Stimulated activated naive CD8-positive, alpha-beta T cell treated with anti-CD3 and anti-CD28 coated beads, Interleukin-15, amount 100 ng/mL, for 72 hours (primary cell): Measurements from ENCODE around the gene PTPN11.

Experiments used
- ATAC-seq: fragments of 150-1000 bp; cut with Tn5 transposase; 2 replicates; pipeline ENCODE4 v1.10.0; 2021; ENCODE audit warnings: mild to moderate bottlenecking, moderate library complexity
- DNase-seq, 2 donors: peaks; one replicate each; pipeline ENCODE4 v3.0.0; 2021 to 2022
- H3K27ac Mint-ChIP-seq, 2 donors: one replicate each; pipeline ENCODE4 v1.8.0; 2022; ENCODE audit warnings: mild to moderate bottlenecking in 2 of 2, mixed read lengths in 2 of 2, moderate library complexity in 2 of 2
- H3K27me3 Mint-ChIP-seq: one replicate; pipeline ENCODE4 v1.8.0; 2022; ENCODE audit warnings: mixed read lengths
- H3K4me1 Mint-ChIP-seq: one replicate; pipeline ENCODE4 v1.8.0; 2022; ENCODE audit warnings: mild to moderate bottlenecking, mixed read lengths
- H3K4me3 Mint-ChIP-seq, 2 donors: one replicate each; pipeline ENCODE4 v1.8.0; 2022; ENCODE audit warnings: mild to moderate bottlenecking in 2 of 2, mixed read lengths in 2 of 2, moderate library complexity in 1 of 2
- H3K9me3 Mint-ChIP-seq, 2 donors: one replicate each; pipeline ENCODE4 v1.8.0; 2022; ENCODE audit warnings: mixed read lengths in 2 of 2

The PTPN11 gene

DNA sequence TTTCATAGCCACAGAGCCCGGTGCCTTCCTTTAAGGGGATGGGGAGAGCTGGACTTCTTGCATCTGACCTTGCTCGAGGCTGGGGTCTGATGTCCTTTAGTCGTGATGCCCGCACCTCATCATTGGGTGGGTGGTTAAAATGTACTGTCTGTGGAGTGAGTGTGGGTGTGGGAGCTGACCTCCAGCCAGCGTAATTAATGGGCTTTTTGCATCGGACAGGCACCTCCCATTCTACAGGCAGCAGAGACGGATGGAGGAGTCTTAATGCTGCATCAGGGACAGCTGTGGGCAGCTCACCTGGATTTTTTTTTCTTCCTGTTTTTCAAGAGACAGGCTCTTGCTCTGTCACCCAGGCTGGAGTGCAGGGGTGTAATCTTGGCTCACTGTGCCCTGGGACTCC, 114.8 kb downstream of the PTPN11 start:
- Mint-ChIP-seq H3K4me3 (no peak overlapping the region), H3K4me1 (no peaks in the 10 kb centered on the region), H3K9me3 (no peaks in the 10 kb centered on the region), H3K27me3 (no peaks in the 10 kb centered on the region), H3K27ac (no peak overlapping the region)
- DNase-seq, result no peak
- ATAC-seq, result no peak

- Mint-ChIP-seq H3K27ac (no peak overlapping the region), H3K27me3 (no peaks in the 10 kb centered on the region), H3K9me3 (no peaks in the 10 kb centered on the region), H3K4me1 (no peaks in the 10 kb centered on the region), H3K4me3 (no peak overlapping the region)
- no peak for DNase-seq
- no peak for ATAC-seq
These were observed 116.3 kb downstream of the PTPN11 start for GRCh38 chr12:112535017-112535416.

- H3K4me1 Mint-ChIP-seq, result no peaks in the 10 kb centered on the region
- no peak for DNase-seq
- no peak overlapping the region for H3K27ac Mint-ChIP-seq
These were observed 117.1 kb downstream of the PTPN11 start for GRCh38 chr12:112535637-112536366.

DNA sequence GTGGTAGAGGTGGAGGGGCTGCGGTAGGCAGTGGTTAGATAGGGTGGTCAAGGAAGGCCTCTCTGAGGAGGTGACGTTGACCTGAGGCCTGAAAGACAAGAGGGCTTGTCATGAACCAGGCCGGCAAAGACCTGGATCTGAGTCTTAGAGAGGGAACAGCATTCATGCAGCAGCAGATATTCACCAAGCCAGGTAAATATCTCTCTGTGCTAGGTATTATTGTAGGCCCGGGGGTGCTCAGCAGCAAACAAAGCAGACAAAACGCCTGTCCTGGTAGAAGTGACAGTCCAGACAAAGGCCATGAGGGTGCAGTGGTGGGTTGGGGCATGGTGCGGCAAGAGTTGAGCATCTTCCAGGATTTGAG, 117.6 kb downstream of the PTPN11 start:
- no peaks in the 10 kb centered on the region for H3K9me3 Mint-ChIP-seq
- ATAC-seq (no peak), DNase-seq (no peak)
- H3K27me3 Mint-ChIP-seq, result no peaks in the 10 kb centered on the region
- H3K4me1 Mint-ChIP-seq, result no peaks in the 10 kb centered on the region
- H3K27ac Mint-ChIP-seq, result no peak overlapping the region
- no peak overlapping the region for H3K4me3 Mint-ChIP-seq

More at GRCh38 chr12:112535637-112536366, 117.1 kb downstream of the PTPN11 start:
- ATAC-seq, result no peak
- no peaks in the 10 kb centered on the region for H3K27me3 Mint-ChIP-seq
- H3K9me3 Mint-ChIP-seq, result no peaks in the 10 kb centered on the region
- no peak overlapping the region for H3K4me3 Mint-ChIP-seq

DNA sequence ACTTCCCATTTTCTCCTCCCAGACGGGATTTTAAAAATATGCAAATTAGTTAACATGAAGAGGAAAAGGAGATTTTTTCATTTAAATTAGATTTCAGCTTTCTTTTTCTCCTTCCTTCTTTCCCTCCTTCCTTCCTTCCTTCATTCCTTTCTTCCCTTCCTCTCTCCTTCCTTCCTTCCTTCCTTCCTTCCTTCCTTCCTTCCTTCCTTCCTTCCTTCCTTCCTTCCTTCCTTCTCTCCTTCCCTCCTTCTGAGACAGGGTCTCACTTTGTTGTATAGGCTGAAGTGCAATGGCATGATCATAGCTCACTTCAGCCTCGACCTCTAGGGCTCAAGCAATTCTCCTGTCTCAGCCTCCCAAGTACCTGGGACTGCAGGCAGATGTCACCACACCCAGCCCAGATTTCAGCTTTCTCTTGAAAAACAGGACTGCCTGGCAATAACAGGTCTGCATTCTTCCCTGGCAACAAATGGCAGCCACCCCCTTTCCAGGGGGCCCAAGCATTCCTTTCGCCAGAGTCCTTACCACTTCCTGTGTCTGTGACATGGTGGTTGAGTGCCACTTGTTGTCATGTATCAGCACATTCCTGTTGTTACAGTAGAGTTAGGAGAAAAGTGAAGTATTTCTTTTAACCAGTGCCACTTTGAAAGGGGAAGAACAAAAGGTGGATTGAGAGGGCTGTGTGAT, 119.1 kb downstream of the PTPN11 start:
- no peaks in the 10 kb centered on the region for H3K9me3 Mint-ChIP-seq
- ATAC-seq (no peak), DNase-seq (no peak)
- no peaks in the 10 kb centered on the region for H3K4me1 Mint-ChIP-seq
- H3K27ac Mint-ChIP-seq, result no peak overlapping the region
- no peak overlapping the region for H3K4me3 Mint-ChIP-seq
- H3K27me3 Mint-ChIP-seq, result no peaks in the 10 kb centered on the region

- no peaks in the 10 kb centered on the region for H3K9me3 Mint-ChIP-seq
- DNase-seq, result no peak
- no peak for ATAC-seq
These were observed 120.0 kb downstream of the PTPN11 start for GRCh38 chr12:112538740-112539139.

DNA sequence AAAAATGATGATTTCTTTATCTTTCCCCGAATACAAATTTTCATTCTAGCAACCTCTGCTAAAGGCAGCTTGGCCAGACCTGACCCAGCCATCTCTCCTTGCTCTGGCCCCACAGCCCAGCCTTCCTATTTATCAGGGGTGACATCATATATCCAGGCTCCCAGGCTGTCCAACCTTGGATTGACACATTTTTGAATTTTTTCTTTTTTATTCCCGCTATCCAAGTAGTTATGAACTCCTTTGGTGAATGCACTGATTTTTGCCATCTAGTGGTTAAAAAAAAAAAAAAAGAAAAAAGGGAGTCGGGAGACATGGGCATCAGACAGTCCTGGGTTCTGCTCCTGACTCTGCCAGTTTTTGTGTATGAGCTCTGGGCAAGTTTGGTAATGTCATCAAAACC, 120.5 kb downstream of the PTPN11 start:
- ATAC-seq (no peak), DNase-seq (no peak)
- H3K27ac Mint-ChIP-seq, result no peak overlapping the region
- H3K9me3 Mint-ChIP-seq, result no peaks in the 10 kb centered on the region
- no peak overlapping the region for H3K4me3 Mint-ChIP-seq
- no peaks in the 10 kb centered on the region for H3K4me1 Mint-ChIP-seq
- peaks cover 9% of the 10 kb centered on the region for H3K27me3 Mint-ChIP-seq

More at GRCh38 chr12:112538740-112539139, 120.0 kb downstream of the PTPN11 start:
- H3K27me3 Mint-ChIP-seq, result peaks cover 6% of the 10 kb centered on the region
- H3K27ac Mint-ChIP-seq, result no peak overlapping the region
- no peaks in the 10 kb centered on the region for H3K4me1 Mint-ChIP-seq
- H3K4me3 Mint-ChIP-seq, result no peak overlapping the region

GRCh38 chr12:112540021-112540420, 121.3 kb downstream of the PTPN11 start:
- H3K27me3 Mint-ChIP-seq, result peaks cover 9% of the 10 kb centered on the region
- DNase-seq, result no peak
- H3K27ac Mint-ChIP-seq, result no peak overlapping the region
- H3K4me3 Mint-ChIP-seq, result no peak overlapping the region
- no peaks in the 10 kb centered on the region for H3K4me1 Mint-ChIP-seq
- no peak for ATAC-seq
- no peaks in the 10 kb centered on the region for H3K9me3 Mint-ChIP-seq

DNA sequence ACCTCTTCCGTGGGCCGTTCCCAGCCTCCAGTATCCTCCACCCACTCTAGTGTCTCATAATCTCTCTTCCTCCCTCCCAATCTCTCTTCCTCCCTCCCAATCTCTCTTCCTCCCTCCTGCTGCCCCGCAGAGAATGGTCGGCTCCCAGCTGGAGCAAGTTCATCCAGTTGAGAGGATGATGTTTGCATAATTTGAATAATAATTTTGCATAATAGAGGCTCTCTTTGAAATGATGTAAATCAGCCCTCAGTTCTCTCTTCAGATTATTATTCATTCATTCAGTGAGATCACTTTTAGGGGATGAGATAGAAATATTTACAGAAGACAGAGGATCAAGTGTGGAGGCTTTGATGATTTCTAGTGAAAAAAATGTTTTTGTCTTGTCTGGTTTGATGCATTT, 125.0 kb downstream of the PTPN11 start:
- no peak for ATAC-seq
- Mint-ChIP-seq H3K27ac (no peak overlapping the region), H3K27me3 (peaks cover 23% of the 10 kb centered on the region), H3K4me3 (no peak overlapping the region), H3K4me1 (no peaks in the 10 kb centered on the region), H3K9me3 (no peaks in the 10 kb centered on the region)
- no peak for DNase-seq

GRCh38 chr12:112546339-112546738, 127.6 kb downstream of the PTPN11 start:
- no peak for DNase-seq
- Mint-ChIP-seq H3K9me3 (no peaks in the 10 kb centered on the region), H3K4me1 (no peaks in the 10 kb centered on the region), H3K4me3 (no peak overlapping the region), H3K27me3 (peaks cover 23% of the 10 kb centered on the region), H3K27ac (no peak overlapping the region)
- no peak for ATAC-seq

GRCh38 chr12:112546996-112547395, 128.2 kb downstream of the PTPN11 start:
- DNase-seq (no peak), ATAC-seq (no peak)
- H3K4me3 Mint-ChIP-seq, result no peak overlapping the region
- H3K4me1 Mint-ChIP-seq, result no peaks in the 10 kb centered on the region
- peaks cover 29% of the 10 kb centered on the region for H3K27me3 Mint-ChIP-seq
- H3K9me3 Mint-ChIP-seq, result no peaks in the 10 kb centered on the region
- H3K27ac Mint-ChIP-seq, result no peak overlapping the region

DNA sequence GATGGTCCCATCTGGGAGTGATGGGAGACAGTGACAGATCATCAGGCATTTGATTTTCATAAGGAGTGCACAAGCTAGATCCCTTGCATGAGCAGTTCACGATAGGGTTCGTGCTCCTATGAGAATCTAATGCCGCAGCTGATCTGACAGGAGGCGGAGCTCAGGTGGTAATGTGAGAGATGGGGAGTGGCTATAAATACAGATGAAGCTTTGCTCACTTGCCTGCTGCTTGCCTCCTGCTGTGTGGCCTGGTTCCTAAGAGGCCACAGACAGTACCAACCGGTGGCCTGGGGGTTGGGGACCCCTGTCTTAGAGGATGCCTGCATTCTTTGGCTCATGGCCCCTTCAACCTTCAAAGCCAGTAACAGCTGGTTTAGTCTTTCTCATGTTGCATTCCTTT, 130.3 kb downstream of the PTPN11 start:
- ATAC-seq (no peak), DNase-seq (no peak)
- H3K27ac Mint-ChIP-seq, result no peak overlapping the region
- H3K27me3 Mint-ChIP-seq, result peaks cover 21% of the 10 kb centered on the region
- H3K4me3 Mint-ChIP-seq, result no peak overlapping the region
- peaks cover 0 to 7% of the 10 kb centered on the region in 2 donors for H3K9me3 Mint-ChIP-seq
- no peaks in the 10 kb centered on the region for H3K4me1 Mint-ChIP-seq

DNA sequence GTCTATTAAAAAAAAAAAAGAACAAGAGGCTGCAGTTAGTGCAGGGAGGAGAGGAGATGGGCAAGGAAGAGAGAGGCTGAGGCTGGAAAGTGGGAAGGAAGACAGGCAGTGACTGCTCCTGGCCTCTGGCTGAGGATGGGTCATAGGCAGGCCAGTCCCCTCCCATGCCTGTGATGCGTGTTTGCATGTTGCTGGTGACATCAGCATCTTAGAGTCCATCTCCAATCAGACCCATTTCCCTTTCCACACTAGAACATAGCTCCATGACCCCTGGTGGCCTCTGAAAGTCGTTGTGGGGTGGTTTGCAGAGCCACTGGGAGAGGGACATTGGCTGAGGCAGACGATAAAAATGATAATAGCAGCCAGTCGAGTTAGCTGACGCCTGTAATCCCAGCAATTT, 132.9 kb downstream of the PTPN11 start:
- no peak for ATAC-seq
- H3K4me3 Mint-ChIP-seq, result no peak overlapping the region
- peaks cover 24% of the 10 kb centered on the region for H3K27me3 Mint-ChIP-seq

GRCh38 chr12:112555621-112556233, 137.0 kb downstream of the PTPN11 start:
- Mint-ChIP-seq H3K27me3 (peaks cover 16% of the 10 kb centered on the region), H3K4me3 (no peak overlapping the region), H3K4me1 (no peaks in the 10 kb centered on the region), H3K27ac (no peak overlapping the region), H3K9me3 (peaks cover 0 to 7% of the 10 kb centered on the region in 2 donors)
- no peak for DNase-seq
- ATAC-seq, result no peak

More for the DNA sequence above, 132.9 kb downstream of the PTPN11 start:
- H3K9me3 Mint-ChIP-seq, result peaks cover 0 to 7% of the 10 kb centered on the region in 2 donors
- H3K27ac Mint-ChIP-seq, result no peak overlapping the region
- DNase-seq, result no peak
- no peaks in the 10 kb centered on the region for H3K4me1 Mint-ChIP-seq

DNA sequence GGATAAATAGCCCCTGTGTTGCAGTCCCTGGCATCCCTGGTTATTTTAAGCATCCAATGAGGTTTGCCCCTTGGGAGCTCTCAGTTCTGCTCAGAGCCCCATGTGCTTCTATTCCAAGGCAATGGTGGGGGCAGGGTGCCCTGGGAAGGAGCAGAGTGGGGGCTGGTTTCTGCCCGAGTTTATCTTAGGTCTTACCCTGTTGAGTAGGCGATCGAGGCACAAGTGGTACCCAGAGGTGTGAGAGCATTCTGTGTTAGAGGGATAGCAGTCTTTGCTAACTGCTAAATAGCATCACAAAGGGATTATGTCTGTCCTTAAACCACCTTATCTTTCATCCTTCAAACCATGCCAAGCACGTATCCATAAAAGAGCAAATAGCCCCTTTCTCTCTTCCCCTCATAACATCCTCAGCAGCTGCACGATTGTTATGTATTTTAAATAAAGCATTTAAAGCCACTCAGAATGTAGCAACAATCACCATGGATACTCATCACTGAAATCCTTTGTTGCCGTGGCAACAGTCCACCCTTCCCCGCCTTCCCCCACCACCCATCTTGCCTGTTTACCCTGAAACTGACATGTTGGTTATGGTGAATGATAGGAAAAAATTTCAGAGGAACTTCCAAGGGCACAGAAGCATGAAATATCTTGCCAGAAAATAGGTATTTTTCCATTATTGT, 139.3 kb downstream of the PTPN11 start:
- peaks cover 0 to 6% of the 10 kb centered on the region in 2 donors for H3K9me3 Mint-ChIP-seq
- no peak for DNase-seq
- H3K27me3 Mint-ChIP-seq, result peaks cover 17% of the 10 kb centered on the region
- no peak overlapping the region for H3K27ac Mint-ChIP-seq
- H3K4me1 Mint-ChIP-seq, result no peaks in the 10 kb centered on the region
- no peak overlapping the region for H3K4me3 Mint-ChIP-seq
- no peak for ATAC-seq
